ENCODE data around the gene TRNP1. TPM values are rescaled to one million over a fixed set of nuclear protein-coding genes. Genes with fewer than 3 reads are reported as not detected.
A peak's percentile ranks its signal among the peaks of the same experiment; 100 is the strongest.

TRNP1 gene
- total RNA-seq, 1 experiment from 2014 or later = 18.9 TPM

DNA sequence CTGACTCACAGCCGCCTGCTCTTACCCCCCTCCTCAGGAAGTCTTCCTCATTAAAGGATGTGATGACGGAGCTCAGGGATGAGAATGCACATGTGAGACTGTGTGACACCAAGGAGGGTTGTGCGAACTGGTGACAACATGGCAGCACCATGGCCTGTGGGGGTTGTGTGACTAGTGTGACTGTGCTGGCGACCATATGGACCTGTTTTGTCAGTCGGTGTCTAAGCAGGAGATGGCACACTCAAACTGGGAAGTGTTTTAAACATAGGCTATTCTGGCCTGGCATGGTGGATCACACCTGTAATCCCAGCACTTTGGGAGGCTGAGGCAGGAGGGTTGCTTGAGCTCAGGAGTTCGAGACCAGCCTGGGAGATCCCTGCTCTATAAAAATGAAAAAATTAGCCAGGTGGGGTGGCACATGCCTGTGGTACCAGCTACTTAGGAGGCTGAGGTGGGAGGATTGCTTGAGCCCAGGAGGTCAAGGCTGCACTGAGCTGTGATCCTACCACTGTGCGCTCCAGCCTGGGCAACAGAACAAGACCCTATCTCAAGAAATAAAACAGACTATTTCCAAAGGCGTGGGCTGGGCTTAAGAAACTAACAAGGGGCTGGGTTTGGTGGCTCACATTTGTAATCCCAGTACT, 7.4 kb downstream of the TRNP1 start:
- DNase-seq (ENCODE audit: low read depth) = peak; percentile 88

- peak; percentile 88 for DNase-seq (ENCODE audit: low read depth)
Observed at GRCh38 chr1:27001570-27002360, 8.3 kb downstream of the TRNP1 start.

DNA sequence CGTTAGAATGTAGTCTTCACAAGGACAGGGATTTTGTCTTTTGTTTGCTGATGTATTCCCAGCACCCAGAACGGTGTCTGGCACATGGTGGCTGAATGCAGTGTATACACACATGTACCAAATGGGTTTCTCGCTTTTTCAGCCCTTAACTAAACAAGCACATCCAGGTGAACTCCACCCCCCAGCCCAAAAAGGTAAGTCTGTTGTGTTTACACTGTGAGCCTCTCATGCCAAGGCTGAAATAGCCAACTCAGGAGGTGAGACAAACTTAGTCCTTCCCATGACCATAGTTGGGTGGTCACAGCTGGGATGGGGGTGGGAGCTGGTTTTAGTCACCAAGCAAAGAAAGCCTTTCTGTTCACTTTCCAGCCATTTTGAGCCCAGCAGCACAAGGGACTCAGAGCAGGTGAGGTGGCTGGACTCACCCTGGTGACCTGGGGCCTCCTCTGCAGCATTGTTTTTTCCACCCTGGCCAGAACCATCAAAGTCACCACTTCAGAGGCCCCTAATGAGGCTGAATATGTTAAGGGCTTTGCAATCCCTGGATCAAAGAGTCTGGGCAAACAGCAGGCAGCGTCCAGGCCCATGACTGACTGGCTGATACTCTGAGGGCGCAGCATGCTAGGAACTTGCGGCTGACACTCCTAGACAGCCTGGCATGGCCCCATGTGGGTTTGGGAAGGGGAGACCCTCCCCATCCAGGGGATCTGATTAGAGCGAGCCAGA, 10.4 kb downstream of the TRNP1 start:
- DNase-seq (ENCODE audit: low read depth) = no peak

GRCh38 chr1:27004471-27005165, 11.1 kb downstream of the TRNP1 start:
- no peak for DNase-seq (ENCODE audit: low read depth)

- no peak for DNase-seq (ENCODE audit: low read depth)
Observed at GRCh38 chr1:27005166-27005530, 11.7 kb downstream of the TRNP1 start.

DNA sequence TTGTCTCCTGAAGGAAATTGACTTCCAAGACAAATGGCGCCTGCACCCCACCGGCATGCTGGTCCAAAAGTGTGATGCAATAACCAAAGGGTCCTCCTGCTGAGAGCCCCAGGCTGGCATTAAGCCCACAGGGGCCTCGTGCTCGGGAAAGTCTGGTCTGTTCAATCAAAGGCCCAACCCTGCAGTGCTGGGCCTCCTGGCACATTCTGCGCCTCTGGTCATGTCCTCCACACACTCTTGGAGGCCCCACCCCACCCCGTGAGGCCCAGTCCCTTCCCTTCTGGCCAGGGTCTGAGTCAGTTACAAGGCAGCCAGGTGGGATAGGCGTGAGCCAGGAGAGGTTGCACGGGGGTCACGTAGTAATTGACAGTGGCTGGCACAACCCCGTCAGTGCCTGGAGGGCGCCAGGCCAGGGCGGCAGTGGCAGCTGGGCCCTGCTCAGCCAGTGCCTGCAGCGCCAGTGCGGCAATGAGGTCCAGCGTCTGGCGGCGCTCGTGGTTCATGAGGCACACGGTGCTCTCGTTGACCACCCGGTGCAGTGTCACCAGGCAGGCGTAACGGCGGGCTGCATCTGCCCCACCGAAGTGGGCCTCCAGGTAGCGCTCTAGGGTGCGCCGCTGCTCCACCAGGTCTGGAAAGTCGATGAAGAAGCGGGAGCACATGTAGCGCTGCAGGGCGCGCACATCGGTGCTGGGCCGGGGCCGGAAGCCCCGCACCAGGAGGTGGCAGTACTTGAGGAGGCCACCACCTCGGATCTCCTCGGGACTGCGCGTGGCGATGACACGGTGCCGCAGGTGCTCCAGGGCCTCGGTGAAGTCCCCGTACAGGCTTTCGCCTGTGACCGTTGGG, 12.4 kb downstream of the TRNP1 start:
- DNase-seq (ENCODE audit: low read depth) = no peak

- DNase-seq (ENCODE audit: low read depth) = no peak
Observed at GRCh38 chr1:27006683-27007082, 13.2 kb downstream of the TRNP1 start.

GRCh38 chr1:27007909-27008582, 14.6 kb downstream of the TRNP1 start:
- DNase-seq (ENCODE audit: low read depth) = no peak

DNA sequence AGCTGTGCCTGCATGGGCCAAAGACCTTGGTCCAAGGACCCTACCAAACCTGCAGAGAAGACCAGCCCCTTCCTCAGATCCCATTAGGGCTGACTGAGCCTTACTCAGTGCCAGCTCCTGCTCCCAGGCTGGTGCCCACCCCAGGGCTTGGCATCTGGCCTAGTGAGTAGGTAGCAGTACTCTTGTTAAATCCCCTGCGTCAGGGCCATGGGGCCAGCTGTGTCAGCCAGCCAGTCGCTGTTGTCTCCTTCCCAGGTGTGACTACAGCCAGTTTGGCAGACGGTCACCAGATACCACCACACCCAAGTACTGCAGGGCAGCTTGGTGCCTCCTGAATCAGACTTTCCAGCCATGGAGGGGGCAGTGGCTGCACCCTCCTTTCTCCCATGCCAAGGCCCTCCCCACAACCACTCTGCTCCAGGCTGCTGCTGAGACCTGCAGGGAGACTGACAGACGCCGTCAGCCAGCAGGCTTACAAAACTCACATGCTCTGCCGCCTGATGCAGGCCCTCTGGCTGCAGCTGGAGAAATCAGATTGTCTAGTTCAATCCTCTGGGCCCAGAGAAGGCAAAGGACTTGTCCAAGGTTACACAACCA, 16.2 kb downstream of the TRNP1 start:
- DNase-seq (ENCODE audit: low read depth) = no peak

DNA sequence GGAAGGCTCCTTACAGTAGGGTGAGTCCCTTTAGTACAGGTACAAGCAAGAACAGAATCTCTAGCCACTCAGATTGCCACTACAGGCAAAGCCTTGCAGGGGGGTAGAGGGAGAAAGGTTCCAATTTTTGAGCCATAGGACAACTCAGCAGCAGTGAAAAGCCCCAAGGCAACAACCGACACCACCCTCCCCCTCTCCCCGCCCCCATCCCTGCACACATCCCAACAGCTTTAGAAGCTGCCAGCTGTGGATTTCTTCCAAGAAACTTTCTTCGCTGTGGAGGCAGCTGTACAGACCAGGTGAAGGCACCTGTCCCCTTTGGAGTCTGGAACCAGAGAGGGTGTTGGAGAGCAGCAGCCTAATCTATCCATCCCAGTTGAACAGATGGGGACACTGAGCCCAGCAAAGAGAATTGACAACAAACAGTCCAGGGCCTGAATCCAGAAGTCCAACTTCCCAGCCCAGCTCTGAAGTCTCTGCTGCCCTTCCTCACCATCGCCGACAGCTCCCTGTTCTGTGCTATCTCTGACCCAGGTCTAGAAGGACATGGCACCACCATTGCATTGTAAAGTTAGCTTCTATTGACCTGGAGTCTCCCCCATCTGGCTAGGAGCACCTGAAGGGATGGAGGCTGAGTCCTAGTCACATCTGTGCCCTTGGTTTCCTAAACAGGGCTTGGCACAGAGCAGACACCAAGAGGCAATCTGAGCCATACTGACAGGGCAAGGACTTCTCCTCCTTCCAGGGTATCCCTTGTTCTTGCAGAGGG, 16.9 kb downstream of the TRNP1 start:
- DNase-seq (ENCODE audit: low read depth) = no peak

GRCh38 chr1:27011058-27011764, 17.7 kb downstream of the TRNP1 start:
- peak; percentile 93 for DNase-seq (ENCODE audit: low read depth)

DNA sequence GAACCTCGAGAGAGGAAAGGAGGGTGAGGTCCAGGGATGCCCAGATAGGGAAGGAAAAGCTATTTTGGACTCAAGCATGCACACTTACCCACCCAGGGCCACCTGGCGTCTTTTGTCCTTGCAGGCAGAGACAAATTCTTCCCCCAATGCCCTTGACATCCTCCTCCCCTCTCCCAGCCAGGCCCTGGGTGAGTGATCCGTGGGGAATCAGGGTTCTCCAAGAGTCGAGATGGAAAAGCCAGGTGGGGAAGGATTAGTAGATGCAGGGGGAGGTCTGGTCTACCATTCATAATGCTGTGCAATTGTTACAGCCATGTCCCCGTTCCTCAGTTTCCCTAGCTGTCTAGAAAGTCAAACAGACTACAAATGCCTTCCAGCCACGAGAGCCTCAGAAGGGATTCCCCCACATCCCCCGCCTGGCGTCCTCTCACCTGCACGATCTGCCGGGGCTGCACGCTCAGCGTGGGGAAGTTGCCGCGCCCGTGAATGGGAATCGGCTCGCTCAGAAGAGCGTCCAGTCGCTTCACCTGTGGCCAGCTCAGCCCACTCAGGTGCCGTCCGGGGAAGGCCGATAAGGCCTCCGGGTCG, 18.6 kb downstream of the TRNP1 start:
- DNase-seq (ENCODE audit: low read depth) = no peak

GRCh38 chr1:27015260-27015659, 21.8 kb downstream of the TRNP1 start:
- DNase-seq (ENCODE audit: low read depth) = no peak

DNA sequence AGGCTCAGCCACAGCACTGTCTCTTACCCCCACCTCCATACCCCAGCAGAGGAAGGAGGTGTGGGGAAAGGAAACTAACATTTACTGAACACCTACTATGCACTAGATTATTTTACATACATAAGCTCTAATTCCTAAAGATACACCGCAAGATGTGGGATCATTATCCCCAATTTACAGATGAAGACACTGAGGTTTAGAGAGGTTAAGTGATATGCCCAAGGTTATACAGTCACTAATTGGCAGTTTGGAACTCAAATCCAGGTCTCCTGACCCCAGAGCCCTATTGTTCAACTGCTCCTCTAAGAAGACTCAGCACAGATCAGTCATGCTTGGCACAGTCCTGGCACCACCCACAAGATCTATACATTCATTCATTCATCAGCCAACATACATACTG, 22.9 kb downstream of the TRNP1 start:
- no peak for DNase-seq (ENCODE audit: low read depth)

GRCh38 chr1:27017207-27017606, 23.7 kb downstream of the TRNP1 start:
- DNase-seq (ENCODE audit: low read depth) = no peak

DNA sequence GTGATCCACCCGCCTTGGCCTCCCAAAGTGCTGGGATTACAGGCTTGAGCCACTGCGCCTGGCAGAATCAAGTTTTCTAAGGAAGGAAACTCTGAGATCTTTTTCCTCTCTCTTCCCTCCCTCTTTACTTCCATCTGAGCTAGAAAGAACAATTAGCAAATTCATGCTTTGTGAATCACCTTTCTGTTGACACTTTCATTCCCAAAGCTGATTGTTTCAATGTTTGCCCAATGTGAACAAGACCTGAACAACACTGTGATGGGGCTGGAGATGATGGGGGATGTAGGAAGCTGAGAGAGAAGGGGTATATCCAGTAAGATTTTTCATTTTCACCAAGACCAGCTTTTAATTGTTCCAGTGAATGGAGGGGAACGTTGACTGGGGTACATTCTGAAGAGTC, 24.8 kb downstream of the TRNP1 start:
- no peak for DNase-seq (ENCODE audit: low read depth)

- DNase-seq (ENCODE audit: low read depth) = no peak
Observed at GRCh38 chr1:27021354-27022031, 28.0 kb downstream of the TRNP1 start.
